ENCODE results near the gene ESYT2.
A peak's percentile ranks its signal among the peaks of the same experiment; 100 is the strongest.

ESYT2 gene

DNA sequence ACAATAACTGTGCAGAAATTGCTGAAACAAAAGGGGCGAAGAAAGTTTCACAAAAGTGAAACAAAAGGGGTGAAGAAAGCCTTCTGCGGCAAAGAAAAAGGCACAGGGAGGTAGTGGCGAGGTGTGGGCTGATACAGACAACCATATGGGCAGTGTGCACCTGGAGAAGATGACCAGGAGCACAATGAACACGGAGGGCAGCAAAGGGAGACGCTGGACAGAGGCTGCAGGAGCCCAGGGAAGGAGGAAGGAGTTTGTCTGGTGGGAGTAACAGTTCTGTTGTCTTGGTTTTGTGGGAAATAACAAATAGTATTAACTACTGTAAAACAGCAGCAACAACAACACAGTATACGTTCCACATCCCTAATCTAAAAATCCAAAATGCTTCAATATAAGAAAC lies 42.4 kb downstream of the ESYT2 start:
- DNase-seq (ENCODE audit: low read depth), result no peak
- no peak overlapping the region for H3K4me3 ChIP-seq (ENCODE audit: control insufficient read depth, low read depth, low read length)
- TF ChIP-seq, protein P1, sequence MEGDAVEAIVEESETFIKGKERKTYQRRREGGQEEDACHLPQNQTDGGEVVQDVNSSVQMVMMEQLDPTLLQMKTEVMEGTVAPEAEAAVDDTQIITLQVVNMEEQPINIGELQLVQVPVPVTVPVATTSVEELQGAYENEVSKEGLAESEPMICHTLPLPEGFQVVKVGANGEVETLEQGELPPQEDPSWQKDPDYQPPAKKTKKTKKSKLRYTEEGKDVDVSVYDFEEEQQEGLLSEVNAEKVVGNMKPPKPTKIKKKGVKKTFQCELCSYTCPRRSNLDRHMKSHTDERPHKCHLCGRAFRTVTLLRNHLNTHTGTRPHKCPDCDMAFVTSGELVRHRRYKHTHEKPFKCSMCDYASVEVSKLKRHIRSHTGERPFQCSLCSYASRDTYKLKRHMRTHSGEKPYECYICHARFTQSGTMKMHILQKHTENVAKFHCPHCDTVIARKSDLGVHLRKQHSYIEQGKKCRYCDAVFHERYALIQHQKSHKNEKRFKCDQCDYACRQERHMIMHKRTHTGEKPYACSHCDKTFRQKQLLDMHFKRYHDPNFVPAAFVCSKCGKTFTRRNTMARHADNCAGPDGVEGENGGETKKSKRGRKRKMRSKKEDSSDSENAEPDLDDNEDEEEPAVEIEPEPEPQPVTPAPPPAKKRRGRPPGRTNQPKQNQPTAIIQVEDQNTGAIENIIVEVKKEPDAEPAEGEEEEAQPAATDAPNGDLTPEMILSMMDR (conservative IDR thresholded peaks at IDR 0.05; ENCODE audit: control insufficient read depth, insufficient read depth, low read depth, low read length), result no peak

GRCh38 chr7:158784270-158784669 lies 45.0 kb downstream of the ESYT2 start:
- DNase-seq (ENCODE audit: low read depth), result no peak
- TF ChIP-seq, protein P1 (conservative IDR thresholded peaks at IDR 0.05; ENCODE audit: control insufficient read depth, insufficient read depth, low read depth, low read length), result no peak
- H3K4me3 ChIP-seq (ENCODE audit: control insufficient read depth, low read depth, low read length), result no peak overlapping the region

- no peak for DNase-seq (ENCODE audit: low read depth)
- H3K4me3 ChIP-seq (ENCODE audit: control insufficient read depth, low read depth, low read length), result no peak overlapping the region
- TF ChIP-seq, protein P1 (conservative IDR thresholded peaks at IDR 0.05; ENCODE audit: control insufficient read depth, insufficient read depth, low read depth, low read length), result no peak
Measured at GRCh38 chr7:158783595-158783994, 45.7 kb downstream of the ESYT2 start.

- peak; percentile 41 for DNase-seq (ENCODE audit: low read depth)
- H3K4me3 ChIP-seq (ENCODE audit: control insufficient read depth, low read depth, low read length), result no peak overlapping the region
- TF ChIP-seq, protein P1 (conservative IDR thresholded peaks at IDR 0.05; ENCODE audit: control insufficient read depth, insufficient read depth, low read depth, low read length), result peak; percentile 27
Measured at GRCh38 chr7:158782761-158783401, 46.4 kb downstream of the ESYT2 start.

DNA sequence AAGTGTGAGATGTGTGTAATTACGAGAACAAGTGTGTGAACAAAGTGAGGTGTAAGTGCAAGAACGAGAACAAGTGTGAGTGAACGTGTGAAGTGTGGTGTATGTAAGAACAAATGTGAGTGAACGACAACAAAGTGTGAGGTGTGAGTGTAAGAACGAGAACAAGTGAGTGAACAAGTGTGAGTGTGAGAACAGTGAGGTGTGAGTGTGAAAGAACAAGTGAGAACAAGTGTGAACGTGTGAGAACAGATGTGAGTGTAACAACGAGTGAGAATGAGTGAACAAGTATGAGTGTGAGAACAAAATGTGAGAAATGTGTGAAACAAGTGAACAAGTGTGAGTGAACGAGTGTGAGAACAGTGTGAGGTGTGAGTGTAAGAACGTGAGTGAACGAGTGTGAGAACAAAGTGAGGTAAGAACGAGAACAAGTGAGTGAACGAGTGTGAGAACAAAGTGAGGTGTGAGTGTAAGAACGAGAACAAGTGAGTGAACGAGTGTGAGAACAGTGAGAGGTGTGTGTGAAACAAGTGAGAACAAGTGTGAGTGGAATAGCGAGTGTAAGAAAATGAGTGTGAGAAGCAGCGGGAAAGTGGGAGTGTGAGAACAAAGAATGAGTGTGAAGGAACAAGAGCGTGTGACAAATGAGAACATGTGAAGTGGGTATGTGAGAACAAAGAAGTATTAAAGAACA lies 47.2 kb downstream of the ESYT2 start:
- no peak for DNase-seq (ENCODE audit: low read depth)
- H3K4me3 ChIP-seq (ENCODE audit: control insufficient read depth, low read depth, low read length), result no peak overlapping the region
- TF ChIP-seq, protein P1 (conservative IDR thresholded peaks at IDR 0.05; ENCODE audit: control insufficient read depth, insufficient read depth, low read depth, low read length), result no peak

DNA sequence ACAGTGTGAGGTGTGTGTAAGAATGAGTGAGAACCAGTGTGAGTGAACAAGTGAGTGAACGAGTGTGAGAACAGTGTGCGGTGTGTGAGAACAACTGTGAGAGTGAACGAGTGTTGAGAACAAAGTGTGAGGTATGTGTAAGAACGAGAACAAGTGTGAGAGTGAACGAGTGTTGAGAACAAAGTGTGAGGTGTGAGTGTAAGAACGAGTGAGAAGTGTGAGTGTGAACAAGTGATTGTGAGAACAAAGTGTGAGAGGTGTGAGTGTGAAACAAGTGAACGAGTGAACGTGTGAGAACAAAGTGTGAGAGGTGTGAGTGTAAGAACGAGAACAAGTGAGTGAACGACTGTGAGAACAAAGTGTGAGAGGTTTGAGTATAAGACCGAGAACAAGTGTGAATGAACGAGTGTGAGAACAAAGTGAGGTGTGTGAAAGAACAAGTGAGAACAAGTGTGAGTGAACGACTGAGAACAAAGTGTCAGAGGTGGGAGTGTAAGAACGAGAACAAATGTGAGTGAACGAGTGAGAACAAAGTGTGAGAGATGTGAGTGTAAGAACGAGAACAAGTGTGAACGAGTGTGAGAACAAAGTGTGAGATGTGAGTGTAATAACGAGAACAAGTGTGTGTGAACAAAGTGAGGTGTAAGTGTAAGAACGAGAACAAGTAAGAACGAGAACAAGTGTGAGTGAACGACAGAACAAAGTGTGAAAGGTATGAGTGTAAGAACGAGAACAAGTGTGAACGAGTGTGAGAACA lies 47.9 kb downstream of the ESYT2 start:
- TF ChIP-seq, protein P1 (conservative IDR thresholded peaks at IDR 0.05; ENCODE audit: control insufficient read depth, insufficient read depth, low read depth, low read length), result no peak
- DNase-seq (ENCODE audit: low read depth), result no peak
- no peak overlapping the region for H3K4me3 ChIP-seq (ENCODE audit: control insufficient read depth, low read depth, low read length)
